GM12891 (cell line): ENCODE data around the gene CD22.

Experiments
- PAX5 ChIP-seq: IDR thresholded peaks from 2 replicates; pipeline ENCODE4 v1.6.1; 2011; ENCODE audit warnings: low read length, moderate library complexity, mild to moderate bottlenecking; ENCODE audit not compliant: insufficient read depth, severe bottlenecking
- POLR2A ChIP-seq: IDR thresholded peaks from 2 replicates; pipeline ENCODE4 v1.6.1; 2011; ENCODE audit warnings: low read depth, low read length, control low read depth
- POLR2AphosphoS5 ChIP-seq: IDR thresholded peaks from 2 replicates; pipeline ENCODE4 v1.6.1; 2011; ENCODE audit warnings: low read depth, low read length, control low read depth
- POU2F2 ChIP-seq: IDR thresholded peaks from 2 replicates; pipeline ENCODE4 v1.6.1; 2011; ENCODE audit warnings: low read depth, mild to moderate bottlenecking, control low read depth, low read length, moderate library complexity
- TAF1 ChIP-seq: IDR thresholded peaks from 2 replicates; pipeline ENCODE4 v1.6.1; 2011; ENCODE audit warnings: low read depth, low read length, control low read depth

GRCh38 chr19:35380450-35381124 lies 51.6 kb downstream of the CD22 start:
- TF ChIP-seq POLR2A: no peak
- TF ChIP-seq POLR2AphosphoS5: no peak
- no peak for TF ChIP-seq POU2F2
- TF ChIP-seq TAF1: no peak
- TF ChIP-seq PAX5: no peak
